NB4 (cell line): ENCODE data around the gene TSPAN16.

Experiments
- MYC ChIP-seq: IDR thresholded peaks from 2 replicates; pipeline ENCODE4 v1.6.1; 2011; ENCODE audit warnings: low read depth, low read length
- POLR2A ChIP-seq: IDR thresholded peaks from 2 replicates; pipeline ENCODE4 v1.6.1; 2011; ENCODE audit warnings: mild to moderate bottlenecking; ENCODE audit not compliant: insufficient read length; ENCODE audit errors: extremely low read depth
- TF ChIP-seq, protein P1 (sequence below): IDR thresholded peaks from one replicate; pipeline ENCODE4 v1.5.1; 2012; ENCODE audit warnings: low read depth, low read length

GRCh38 chr19:11251217-11251616, 44.7 kb upstream of the TSPAN16 start:
- TF ChIP-seq POLR2A = no peak
- TF ChIP-seq, protein P1, sequence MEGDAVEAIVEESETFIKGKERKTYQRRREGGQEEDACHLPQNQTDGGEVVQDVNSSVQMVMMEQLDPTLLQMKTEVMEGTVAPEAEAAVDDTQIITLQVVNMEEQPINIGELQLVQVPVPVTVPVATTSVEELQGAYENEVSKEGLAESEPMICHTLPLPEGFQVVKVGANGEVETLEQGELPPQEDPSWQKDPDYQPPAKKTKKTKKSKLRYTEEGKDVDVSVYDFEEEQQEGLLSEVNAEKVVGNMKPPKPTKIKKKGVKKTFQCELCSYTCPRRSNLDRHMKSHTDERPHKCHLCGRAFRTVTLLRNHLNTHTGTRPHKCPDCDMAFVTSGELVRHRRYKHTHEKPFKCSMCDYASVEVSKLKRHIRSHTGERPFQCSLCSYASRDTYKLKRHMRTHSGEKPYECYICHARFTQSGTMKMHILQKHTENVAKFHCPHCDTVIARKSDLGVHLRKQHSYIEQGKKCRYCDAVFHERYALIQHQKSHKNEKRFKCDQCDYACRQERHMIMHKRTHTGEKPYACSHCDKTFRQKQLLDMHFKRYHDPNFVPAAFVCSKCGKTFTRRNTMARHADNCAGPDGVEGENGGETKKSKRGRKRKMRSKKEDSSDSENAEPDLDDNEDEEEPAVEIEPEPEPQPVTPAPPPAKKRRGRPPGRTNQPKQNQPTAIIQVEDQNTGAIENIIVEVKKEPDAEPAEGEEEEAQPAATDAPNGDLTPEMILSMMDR = no peak
- no peak for TF ChIP-seq MYC
